Fibroblast of lung (primary cell): ENCODE data around the gene AZGP1.

Source experiments
- EZH2 ChIP-seq: IDR thresholded peaks from 2 replicates; pipeline ENCODE4 v1.5.1; 2012; ENCODE audit warnings: low read length, control low read depth, mild to moderate bottlenecking; ENCODE audit errors: missing control alignments
- TF ChIP-seq, protein P1 (sequence below), 2 donors: IDR thresholded peaks in 1 of 2; conservative IDR thresholded peaks in 1 of 2; 1 replicate in 1 of 2; 2 replicates in 1 of 2; pipeline ENCODE4 v1.5.1; 2011 to 2012; ENCODE audit warnings: low read length in 2 of 2, control low read depth in 1 of 2, inconsistent platforms in 1 of 2, low read depth in 1 of 2, mild to moderate bottlenecking in 1 of 2

DNA sequence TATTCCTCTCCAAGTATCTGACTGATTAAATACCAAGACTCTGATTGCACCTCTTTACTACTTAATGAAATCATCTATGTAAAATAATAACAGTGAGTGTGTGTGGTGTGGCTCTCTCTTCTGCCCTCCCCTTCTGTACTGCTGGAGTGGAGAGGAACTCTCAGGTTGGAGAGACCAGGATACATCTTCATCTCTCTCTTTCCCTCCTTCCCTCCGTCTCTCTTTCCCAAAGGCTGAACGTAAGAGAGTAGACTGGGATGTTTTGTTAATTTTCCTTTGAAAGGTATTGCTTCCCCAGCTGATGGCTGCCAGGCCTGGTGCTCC lies 46.1 kb downstream of the AZGP1 start:
- TF ChIP-seq, protein P1, sequence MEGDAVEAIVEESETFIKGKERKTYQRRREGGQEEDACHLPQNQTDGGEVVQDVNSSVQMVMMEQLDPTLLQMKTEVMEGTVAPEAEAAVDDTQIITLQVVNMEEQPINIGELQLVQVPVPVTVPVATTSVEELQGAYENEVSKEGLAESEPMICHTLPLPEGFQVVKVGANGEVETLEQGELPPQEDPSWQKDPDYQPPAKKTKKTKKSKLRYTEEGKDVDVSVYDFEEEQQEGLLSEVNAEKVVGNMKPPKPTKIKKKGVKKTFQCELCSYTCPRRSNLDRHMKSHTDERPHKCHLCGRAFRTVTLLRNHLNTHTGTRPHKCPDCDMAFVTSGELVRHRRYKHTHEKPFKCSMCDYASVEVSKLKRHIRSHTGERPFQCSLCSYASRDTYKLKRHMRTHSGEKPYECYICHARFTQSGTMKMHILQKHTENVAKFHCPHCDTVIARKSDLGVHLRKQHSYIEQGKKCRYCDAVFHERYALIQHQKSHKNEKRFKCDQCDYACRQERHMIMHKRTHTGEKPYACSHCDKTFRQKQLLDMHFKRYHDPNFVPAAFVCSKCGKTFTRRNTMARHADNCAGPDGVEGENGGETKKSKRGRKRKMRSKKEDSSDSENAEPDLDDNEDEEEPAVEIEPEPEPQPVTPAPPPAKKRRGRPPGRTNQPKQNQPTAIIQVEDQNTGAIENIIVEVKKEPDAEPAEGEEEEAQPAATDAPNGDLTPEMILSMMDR (conservative IDR thresholded peaks at IDR 0.05 in 1 of 2, IDR thresholded peaks at IDR 0.05 in 1 of 2; ENCODE audit: low read depth in 1 of 2, low read length in 2 of 2): no peak
- TF ChIP-seq EZH2: no peak
